SK-N-MC (cell line): ENCODE results near the gene FLNB.

Source experiments
- EZH2 ChIP-seq: fragments of 200-600 bp; sonication (generic); IDR thresholded peaks from one replicate; pipeline ENCODE4 v1.6.1; 2017; ENCODE audit warnings: antibody characterized with exemption
- FOXP2 ChIP-seq: optimal IDR thresholded peaks from 2 replicates; pipeline ENCODE3; 2011; ENCODE audit warnings: mild to moderate bottlenecking, moderate library complexity; ENCODE audit not compliant: insufficient read depth; ENCODE audit errors: extremely low read length, control extremely low read depth
- POLR2AphosphoS5 ChIP-seq: IDR thresholded peaks from 2 replicates; pipeline ENCODE4 v1.6.1; 2012; ENCODE audit warnings: mild to moderate bottlenecking, low read depth, low read length, borderline replicate concordance

- TF ChIP-seq POLR2AphosphoS5 = no peak
- TF ChIP-seq EZH2 = no peak
- TF ChIP-seq FOXP2 = no peak
These were observed 197.8 kb downstream of the FLNB start for GRCh38 chr3:58205981-58206380.
